ENCODE data around the gene CYB561D1.

Gene CYB561D1

DNA sequence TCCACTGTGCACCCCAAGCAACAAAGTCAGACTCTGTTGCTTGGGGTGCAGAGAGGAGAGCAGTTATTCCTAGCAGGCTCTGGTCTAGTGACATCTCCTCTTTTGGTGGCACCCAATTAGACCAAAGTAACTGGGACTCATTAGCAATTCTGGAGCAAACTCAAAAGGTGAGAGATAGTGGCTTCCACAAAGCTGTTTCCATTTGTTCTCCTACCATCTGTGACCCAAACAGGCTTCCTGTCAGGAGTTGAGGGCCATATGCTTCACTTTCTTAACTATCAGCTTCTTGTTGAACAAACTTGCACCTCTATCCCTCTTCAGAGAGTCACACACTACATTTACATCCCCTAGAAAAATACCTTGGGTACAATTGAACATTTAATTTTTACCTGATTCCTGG is 11.7 kb upstream of the CYB561D1 start:
- DNase-seq = peak; percentile 41

- peak; percentile 89 for DNase-seq
Measured at GRCh38 chr1:109482791-109483671, 10.9 kb upstream of the CYB561D1 start.

DNA sequence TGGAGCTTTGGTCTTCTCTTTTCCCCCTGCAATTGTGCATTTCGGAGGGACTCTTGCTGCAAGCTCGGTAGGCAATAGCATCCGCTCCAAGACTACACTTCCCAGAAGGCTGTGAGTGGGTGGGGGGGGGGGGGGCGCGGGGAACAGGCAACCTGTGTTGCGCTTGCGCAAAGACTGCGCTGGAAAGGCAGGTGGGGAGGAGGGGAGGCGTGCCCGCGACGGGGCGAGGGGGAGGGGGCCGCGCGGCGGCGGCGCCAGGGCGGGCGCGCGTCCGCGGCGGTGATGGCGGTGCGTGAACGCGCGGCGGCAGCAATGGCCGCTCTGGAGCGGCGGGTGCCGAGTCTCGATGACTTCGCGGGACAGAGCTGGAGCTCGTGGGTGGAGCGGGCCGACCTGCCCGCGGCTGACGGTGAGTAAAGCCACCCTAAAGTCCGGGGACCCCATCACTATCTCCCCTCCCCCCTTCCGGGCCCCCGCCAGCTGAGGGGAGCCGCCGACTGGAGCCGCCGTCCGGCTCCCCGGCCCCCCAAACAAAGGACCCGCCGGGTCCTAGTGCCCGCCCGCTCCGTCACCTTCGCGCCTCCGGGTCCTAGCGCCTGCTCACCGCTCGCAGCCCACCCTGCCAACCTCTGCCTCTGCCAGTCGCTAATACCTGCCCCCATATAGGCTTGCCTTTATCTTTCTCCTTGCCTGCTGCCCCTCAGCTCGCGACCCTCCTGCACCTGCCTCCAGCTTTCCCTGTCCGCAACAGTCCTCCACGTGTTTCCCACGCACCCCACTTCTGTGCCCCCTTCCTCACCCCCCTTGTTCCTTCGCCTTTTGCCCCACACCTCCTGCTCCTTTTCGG is 10.0 kb upstream of the CYB561D1 start, which contains the start of gene ATXN7L2:
TSS of gene ATXN7L2 (plus strand) at position 234 of the 847 bp plus-strand sequence. CDS start at position 283, 49 bp downstream.
- peak; percentile 89 for DNase-seq

- DNase-seq = no peak
Measured at GRCh38 chr1:109484519-109484975, 9.3 kb upstream of the CYB561D1 start.

DNA sequence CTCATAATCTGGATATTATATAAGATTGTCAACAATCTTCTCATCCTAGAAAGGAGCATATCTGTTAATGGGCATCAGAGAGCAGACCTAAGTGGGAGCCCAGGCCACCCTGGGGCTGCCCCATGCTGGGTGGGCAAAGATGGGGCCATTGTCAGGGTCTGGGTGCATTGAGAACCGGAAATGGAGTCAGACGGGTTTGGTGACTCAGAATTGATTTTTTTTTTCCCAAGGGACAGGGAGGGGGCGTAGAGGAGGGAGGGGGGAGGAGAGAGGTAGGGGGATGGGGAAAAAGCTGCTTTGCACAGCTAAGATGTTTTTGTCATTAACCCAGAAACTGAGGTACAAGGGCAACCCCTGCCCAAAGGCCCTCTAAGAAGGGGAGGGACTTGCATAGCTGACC is 8.9 kb upstream of the CYB561D1 start:
- no peak for DNase-seq

- DNase-seq = no peak
Measured at GRCh38 chr1:109487261-109487660, 6.6 kb upstream of the CYB561D1 start.

- DNase-seq = no peak
Measured at GRCh38 chr1:109488201-109488600, 5.7 kb upstream of the CYB561D1 start.

DNA sequence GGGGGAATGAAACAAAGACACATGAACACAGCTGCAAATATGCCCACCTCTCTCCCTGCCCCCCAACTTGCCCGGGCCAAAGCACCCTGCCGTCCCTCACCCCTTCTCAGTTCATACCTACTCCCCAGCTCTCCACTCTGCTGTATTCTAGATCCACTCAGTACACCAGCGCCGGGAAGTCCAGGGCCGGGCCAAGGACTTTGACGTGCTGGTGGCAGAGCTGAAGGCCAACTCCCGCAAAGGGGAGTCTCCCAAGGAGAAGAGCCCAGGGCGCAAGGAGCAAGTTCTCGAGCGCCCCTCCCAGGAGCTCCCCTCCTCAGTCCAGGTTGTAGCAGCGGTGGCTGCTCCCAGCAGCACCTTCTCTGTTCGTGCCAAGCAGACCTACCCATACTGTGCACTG is 5.2 kb upstream of the CYB561D1 start:
- no peak for DNase-seq

DNA sequence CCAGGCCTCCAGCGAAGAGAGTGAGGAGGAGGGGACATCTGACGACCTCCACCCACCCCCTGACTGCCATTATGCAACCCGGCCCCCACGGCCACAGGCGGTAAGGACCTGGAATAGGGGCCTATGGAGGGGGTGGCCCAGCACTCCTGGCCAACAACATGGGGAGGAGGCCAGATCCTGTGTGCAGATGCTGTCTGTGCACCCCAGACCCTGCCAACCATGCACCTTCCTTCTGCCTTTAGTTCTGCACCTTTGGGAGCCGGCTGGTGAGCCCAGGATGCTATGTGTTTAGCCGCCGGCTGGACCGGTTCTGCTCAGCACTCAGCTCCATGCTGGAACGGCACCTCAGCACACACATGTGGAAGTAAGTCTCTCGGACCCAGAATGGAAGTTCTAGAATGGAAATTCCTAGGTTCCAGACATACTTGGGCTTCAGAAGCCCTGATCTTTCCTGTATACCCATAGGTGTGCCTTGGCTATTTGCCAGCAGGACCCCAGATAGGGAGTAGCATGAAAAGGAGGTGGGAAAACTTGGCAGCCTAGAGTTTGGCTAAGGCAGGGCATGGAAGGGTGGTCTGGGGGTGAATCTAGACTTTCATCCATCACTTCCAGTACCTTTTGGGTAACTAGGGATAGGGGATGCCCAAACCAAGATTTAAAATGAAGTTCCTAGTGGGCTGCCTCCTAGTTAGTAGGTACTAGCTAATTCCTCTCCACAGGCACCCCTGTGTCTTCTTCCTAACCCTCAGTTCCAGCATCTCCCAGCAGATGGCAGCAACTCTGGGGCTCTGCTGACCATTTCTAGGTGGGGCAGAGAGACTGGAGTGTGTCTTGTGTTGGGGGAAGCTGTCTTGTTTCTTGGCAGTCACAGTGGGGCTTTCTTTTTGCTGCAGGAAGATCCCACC is 3.6 kb upstream of the CYB561D1 start:
- DNase-seq = peak; percentile 72

DNA sequence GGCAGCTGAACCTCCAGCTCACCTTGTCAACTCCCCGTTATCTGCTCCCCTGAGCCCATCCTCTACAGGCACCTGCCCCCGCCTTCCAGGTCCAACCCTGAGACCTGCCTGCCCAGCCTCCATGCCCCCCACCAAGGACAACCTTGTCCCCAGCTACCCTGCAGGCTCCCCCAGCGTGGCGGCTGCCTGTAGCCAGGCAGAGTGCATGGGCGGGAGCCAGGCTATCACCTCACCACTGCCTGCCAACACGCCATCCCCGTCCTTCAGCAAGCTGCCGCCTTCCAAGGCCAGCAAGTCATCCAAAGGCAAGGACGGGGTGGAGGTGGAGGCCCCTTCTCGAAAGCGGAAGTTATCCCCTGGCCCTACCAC is 3.0 kb upstream of the CYB561D1 start:
- DNase-seq = no peak

- DNase-seq = no peak
Measured at GRCh38 chr1:109491372-109491771, 2.5 kb upstream of the CYB561D1 start.

- no peak for DNase-seq
Measured at GRCh38 chr1:109492779-109493178, 1.1 kb upstream of the CYB561D1 start.

GRCh38 chr1:109493227-109493626 is 667 bp upstream of the CYB561D1 start:
- DNase-seq = no peak

GRCh38 chr1:109495738-109496137 is 1.8 kb downstream of the CYB561D1 start:
- DNase-seq = no peak

DNA sequence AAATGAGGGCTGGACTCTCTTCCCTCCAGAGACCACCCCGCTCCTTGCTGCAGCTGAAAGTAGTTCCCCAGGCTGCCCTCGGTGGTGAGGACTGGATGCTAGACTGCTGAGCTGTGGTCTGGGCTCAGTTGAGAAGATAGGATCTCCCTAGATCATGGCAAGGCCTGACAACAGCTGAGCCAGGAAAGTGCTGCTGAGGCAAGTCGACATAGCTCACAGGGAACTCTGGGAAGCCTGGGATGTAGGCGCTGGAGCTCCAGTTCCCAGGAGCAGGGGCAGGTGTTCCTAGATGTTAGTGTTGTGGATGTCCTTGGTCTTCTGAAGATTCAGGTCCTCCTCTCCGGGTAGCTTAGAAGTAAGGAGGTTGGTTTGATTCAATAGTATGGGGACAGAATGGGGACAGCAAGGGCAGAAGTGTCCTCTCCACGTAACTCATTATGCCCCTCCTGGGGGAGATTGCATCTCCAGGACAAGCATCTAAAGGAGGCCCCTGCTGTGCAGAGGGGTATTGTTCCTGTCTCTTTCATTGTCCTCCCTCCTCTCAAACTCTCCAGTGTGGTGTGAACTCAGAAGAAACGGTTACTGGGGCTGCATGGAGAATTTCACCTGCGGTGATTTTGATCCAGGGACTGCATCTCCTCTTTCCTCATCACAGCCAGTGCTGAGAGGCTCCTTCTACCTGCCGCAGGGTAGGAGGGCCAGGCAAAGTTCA is 3.7 kb downstream of the CYB561D1 start:
- no peak for DNase-seq

DNA sequence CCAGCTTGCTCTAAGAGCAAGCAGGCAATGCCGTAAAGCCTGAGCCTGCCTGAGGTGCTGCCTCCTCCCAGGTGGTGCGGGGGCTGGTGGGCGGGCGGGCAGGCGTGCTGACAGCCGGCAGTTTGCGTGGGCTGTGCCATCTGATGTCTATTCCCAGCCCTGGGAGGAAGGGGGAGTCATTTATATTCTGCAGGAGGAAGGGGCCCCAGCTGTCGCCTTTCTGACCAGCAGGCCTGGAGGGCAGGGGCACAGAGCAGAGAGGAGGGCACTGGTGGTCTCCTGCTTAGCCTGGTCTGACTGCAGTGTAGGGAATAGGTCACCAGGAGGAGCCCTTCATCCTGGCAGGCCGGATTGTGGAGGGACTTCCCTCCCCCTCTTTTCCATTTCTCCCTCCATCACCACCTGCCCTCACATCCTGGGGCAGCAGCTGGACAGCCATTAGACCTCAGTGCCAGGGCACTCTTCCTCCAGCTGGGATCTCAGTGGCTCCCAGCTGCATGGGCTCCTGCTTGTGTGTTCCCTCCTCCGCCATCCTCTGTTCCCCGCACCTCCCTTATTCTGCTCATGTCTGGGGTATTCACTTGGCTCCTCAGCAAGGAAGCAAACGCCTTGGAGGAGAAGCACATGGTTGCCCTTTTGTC is 4.4 kb downstream of the CYB561D1 start:
- DNase-seq = peak; percentile 68

DNA sequence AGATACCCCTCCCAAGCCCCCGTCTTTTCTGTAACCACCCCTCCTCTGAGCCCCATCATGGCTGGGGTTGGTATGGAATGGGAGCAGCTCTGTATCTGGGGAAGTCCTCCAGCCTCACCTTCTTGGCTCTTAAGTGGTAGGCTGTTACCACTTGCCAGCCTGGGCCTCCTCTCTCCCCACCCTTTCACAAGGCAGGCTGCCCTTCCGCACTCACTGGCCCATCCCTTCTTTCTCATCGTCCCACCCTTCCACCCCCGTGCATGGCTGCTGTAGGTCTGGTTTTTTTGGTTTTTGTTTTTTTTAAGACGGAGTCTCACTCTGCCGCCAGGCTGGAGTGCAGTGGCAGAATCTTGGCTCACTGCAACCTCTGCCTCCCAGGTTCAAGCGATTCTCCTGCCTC is 5.2 kb downstream of the CYB561D1 start:
- DNase-seq = no peak

- peak; percentile 68 for DNase-seq
Measured at GRCh38 chr1:109499661-109500536, 6.0 kb downstream of the CYB561D1 start.

DNA sequence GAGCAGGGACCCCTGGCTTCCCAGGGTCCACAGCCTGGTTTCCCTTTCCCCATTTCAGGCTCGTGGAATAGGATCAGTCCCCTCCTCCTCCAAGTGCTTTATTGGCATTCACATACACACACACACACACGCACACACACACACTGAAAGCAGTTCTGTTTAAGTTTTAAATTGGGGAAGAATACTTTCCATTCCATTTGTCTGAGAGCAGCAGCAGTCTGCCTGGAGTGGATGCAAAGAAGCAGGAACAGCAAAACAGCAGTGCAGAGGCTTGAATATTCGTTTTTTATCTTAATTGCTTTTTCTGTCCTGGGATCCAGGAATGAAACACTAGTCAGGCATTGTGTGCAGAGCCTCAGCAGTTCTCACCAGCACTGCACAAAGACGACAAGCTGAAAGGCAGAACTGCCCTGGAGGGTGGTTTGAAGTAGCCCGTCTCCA is 7.1 kb downstream of the CYB561D1 start:
- no peak for DNase-seq

DNA sequence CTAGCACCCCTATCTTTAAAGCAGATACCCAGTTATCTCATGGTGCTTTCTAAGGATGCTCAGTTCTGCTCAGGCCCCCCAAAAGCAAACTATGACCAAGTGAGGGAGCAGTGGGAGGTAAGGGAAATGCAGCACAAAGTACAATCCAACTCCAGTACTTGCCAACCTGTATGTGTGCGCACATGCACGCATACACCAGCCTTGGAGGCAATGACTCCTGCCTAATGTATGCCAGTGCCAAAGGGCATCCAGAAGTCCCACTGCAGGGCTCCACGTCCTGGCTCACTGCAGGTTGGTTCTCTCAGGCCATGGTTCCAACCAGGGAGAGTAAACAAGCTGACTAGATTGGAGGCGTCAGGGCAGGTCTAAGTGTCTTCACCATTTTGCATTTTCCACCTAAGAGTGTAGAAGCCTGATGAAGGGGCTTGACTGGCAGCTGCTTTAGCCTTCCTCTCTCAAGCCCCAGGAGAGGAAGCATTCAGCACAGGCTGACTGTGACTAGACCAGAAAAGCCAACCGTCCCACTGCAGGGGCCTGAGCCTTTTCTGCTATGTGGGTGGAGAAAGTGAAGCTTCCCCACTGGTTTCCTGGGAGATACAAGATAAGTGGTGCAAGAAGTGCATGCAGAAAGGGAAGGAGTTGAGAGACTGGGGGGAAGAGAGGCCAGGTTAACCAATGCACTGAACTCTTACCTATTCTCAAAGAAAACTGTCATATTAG is 7.9 kb downstream of the CYB561D1 start:
- no peak for DNase-seq
